ENCODE data around the gene NSUN5. TPM values are rescaled to one million over a fixed set of nuclear protein-coding genes. Genes with fewer than 3 reads are reported as not detected.
A peak's percentile ranks its signal among the peaks of the same experiment; 100 is the strongest.
"Not testable (repeated sequence)": the region's sequence is repeated elsewhere in the genome, so short reads cannot be mapped to it uniquely, and the experiment has no call there.

NSUN5 gene
- total RNA-seq, 1 experiment from 2014 or later: 73.4 TPM

- DNase-seq: peak in 1 of 2 experiments; percentile 32
- H3K27me3 Mint-ChIP-seq (ENCODE audit: insufficient read depth, unreplicated experiment); H3K36me3 ChIP-seq (ENCODE audit: control insufficient read depth, insufficient read depth, low read length); H3K27ac Mint-ChIP-seq (ENCODE audit: unreplicated experiment); H3K4me1 ChIP-seq; H3K4me1 Mint-ChIP-seq (ENCODE audit: low read depth, unreplicated experiment); intact Hi-C loops (cut with micrococcal nuclease; ENCODE audit: unreplicated experiment); H3K9me3 ChIP-seq; H3K27me3 ChIP-seq (replicated peaks; ENCODE audit: control insufficient read depth, insufficient read depth, low read length); POLR2A ChIA-PET; H3K9me3 Mint-ChIP-seq (ENCODE audit: unreplicated experiment); H3K4me3 ChIP-seq (ENCODE audit: low read depth, low read length); H3K36me3 Mint-ChIP-seq (ENCODE audit: insufficient read depth, unreplicated experiment); BruUV-seq (replicated peaks); H3K4me3 Mint-ChIP-seq (ENCODE audit: unreplicated experiment): not testable (repeated sequence)
- CTCF ChIA-PET: interaction anchor here (0.6 to 0.7 kb wide), 2 partner anchors 18 to 129 kb away, joined by 3 read pairs; no protein-coding TSS in a partner anchor
- peak; percentile 16 to 26 for TF ChIP-seq CTCF (IDR thresholded peaks at IDR 0.05; ENCODE audit: insufficient read depth in 1 of 2, low read depth in 1 of 2, low read length in 1 of 2, severe bottlenecking in 1 of 2, unreplicated experiment in 1 of 2)
Observed at GRCh38 chr7:73324081-73324845, 15.6 kb upstream of the NSUN5 start.

GRCh38 chr7:73323434-73324080 is 14.9 kb upstream of the NSUN5 start:
- H3K9me3 ChIP-seq; DNase-seq; intact Hi-C loops (cut with micrococcal nuclease; ENCODE audit: unreplicated experiment); H3K9me3 Mint-ChIP-seq (ENCODE audit: unreplicated experiment); H3K36me3 ChIP-seq (ENCODE audit: control insufficient read depth, insufficient read depth, low read length); POLR2A ChIA-PET; H3K4me1 ChIP-seq; H3K4me1 Mint-ChIP-seq (ENCODE audit: low read depth, unreplicated experiment); H3K4me3 ChIP-seq (ENCODE audit: low read depth, low read length); BruUV-seq (replicated peaks); H3K36me3 Mint-ChIP-seq (ENCODE audit: insufficient read depth, unreplicated experiment); H3K27me3 ChIP-seq (replicated peaks; ENCODE audit: control insufficient read depth, insufficient read depth, low read length); H3K27me3 Mint-ChIP-seq (ENCODE audit: insufficient read depth, unreplicated experiment); H3K27ac Mint-ChIP-seq (ENCODE audit: unreplicated experiment); H3K4me3 Mint-ChIP-seq (ENCODE audit: unreplicated experiment): not testable (repeated sequence)
- CTCF ChIA-PET: interaction anchor here (0.7 kb wide), 1 partner anchor 19 kb away, joined by 3 read pairs; no protein-coding TSS in a partner anchor

GRCh38 chr7:73320009-73320408 is 11.4 kb upstream of the NSUN5 start:
- CTCF ChIA-PET; POLR2A ChIA-PET; H3K27me3 ChIP-seq (replicated peaks; ENCODE audit: control insufficient read depth, insufficient read depth, low read length); H3K4me3 ChIP-seq (ENCODE audit: low read depth, low read length); BruUV-seq (replicated peaks); DNase-seq; H3K4me1 Mint-ChIP-seq (ENCODE audit: low read depth, unreplicated experiment); H3K27ac Mint-ChIP-seq (ENCODE audit: unreplicated experiment); H3K4me1 ChIP-seq; H3K36me3 Mint-ChIP-seq (ENCODE audit: insufficient read depth, unreplicated experiment); H3K9me3 ChIP-seq; H3K36me3 ChIP-seq (ENCODE audit: control insufficient read depth, insufficient read depth, low read length); H3K27me3 Mint-ChIP-seq (ENCODE audit: insufficient read depth, unreplicated experiment); intact Hi-C loops (cut with micrococcal nuclease; ENCODE audit: unreplicated experiment); H3K4me3 Mint-ChIP-seq (ENCODE audit: unreplicated experiment); H3K9me3 Mint-ChIP-seq (ENCODE audit: unreplicated experiment): not testable (repeated sequence)

GRCh38 chr7:73319541-73319940 is 10.9 kb upstream of the NSUN5 start:
- DNase-seq; intact Hi-C loops (cut with micrococcal nuclease; ENCODE audit: unreplicated experiment); POLR2A ChIA-PET; H3K4me3 ChIP-seq (ENCODE audit: low read depth, low read length); H3K27ac Mint-ChIP-seq (ENCODE audit: unreplicated experiment); H3K36me3 Mint-ChIP-seq (ENCODE audit: insufficient read depth, unreplicated experiment); H3K4me3 Mint-ChIP-seq (ENCODE audit: unreplicated experiment); H3K27me3 Mint-ChIP-seq (ENCODE audit: insufficient read depth, unreplicated experiment); H3K4me1 ChIP-seq; H3K4me1 Mint-ChIP-seq (ENCODE audit: low read depth, unreplicated experiment); CTCF ChIA-PET; BruUV-seq (replicated peaks); H3K36me3 ChIP-seq (ENCODE audit: control insufficient read depth, insufficient read depth, low read length); H3K9me3 Mint-ChIP-seq (ENCODE audit: unreplicated experiment); H3K9me3 ChIP-seq; H3K27me3 ChIP-seq (replicated peaks; ENCODE audit: control insufficient read depth, insufficient read depth, low read length): not testable (repeated sequence)

GRCh38 chr7:73318656-73319204 is 10.1 kb upstream of the NSUN5 start:
- H3K4me3 ChIP-seq (ENCODE audit: low read depth, low read length); H3K36me3 ChIP-seq (ENCODE audit: control insufficient read depth, insufficient read depth, low read length); H3K4me3 Mint-ChIP-seq (ENCODE audit: unreplicated experiment); H3K9me3 ChIP-seq; BruUV-seq (replicated peaks); intact Hi-C loops (cut with micrococcal nuclease; ENCODE audit: unreplicated experiment); H3K4me1 Mint-ChIP-seq (ENCODE audit: low read depth, unreplicated experiment); H3K9me3 Mint-ChIP-seq (ENCODE audit: unreplicated experiment); H3K4me1 ChIP-seq; DNase-seq; H3K36me3 Mint-ChIP-seq (ENCODE audit: insufficient read depth, unreplicated experiment); POLR2A ChIA-PET; H3K27me3 ChIP-seq (replicated peaks; ENCODE audit: control insufficient read depth, insufficient read depth, low read length); CTCF ChIA-PET; H3K27ac Mint-ChIP-seq (ENCODE audit: unreplicated experiment); H3K27me3 Mint-ChIP-seq (ENCODE audit: insufficient read depth, unreplicated experiment): not testable (repeated sequence)
